ENCODE data around the gene ANO9. TPM values are rescaled to one million over a fixed set of nuclear protein-coding genes. Genes with fewer than 3 reads are reported as not detected.

Gene ANO9
- total and polyA plus RNA-seq, 2 experiments from 2014 or later, result 9.0 to 10.2 TPM

DNA sequence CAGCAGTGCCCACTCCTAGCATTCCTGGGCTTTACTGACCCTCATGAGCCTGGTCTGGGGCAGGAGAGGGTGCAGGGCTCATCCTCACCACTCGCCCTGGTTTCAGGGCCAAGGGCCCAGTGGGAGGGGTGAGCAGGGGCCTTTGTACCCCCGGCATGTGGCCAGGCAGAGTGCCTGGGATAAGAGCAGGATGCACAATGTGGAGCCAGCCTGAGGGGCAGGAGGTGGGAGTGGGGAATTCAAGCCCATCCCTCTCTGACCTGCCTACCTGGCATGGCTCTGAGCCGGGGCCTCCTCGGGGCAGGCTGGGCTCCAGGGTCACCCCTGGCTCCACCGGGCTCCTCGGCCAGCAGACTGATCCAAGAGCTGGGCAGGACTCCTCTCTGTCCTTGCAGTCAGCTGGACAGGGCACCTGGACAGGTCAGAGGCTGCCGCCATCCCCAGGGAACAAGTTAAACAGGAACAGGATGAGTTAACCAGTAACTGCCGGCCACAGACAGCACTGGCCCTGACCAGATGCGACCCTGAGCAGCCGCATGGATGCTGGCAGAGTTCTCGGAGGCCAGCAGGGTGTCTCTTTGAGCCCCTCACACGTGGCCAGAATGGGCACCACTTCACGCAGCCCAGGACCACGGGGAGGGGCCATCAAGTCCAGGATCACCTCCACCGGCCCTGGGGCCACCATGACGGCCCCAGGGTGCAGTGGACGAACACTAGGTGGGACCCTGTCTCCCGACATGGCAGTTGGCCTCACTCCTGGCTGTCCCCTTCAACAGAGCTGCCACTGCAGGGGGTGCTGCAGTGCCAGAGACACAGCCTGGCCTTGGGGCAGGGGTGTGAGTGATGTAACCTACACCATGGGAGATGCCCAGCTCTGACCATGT lies 32.0 kb downstream of the ANO9 start:
- no peaks in the 10 kb centered on the region for H3K27me3 ChIP-seq (ENCODE audit: insufficient read depth)
- H3K27ac ChIP-seq (ENCODE audit: low read depth), result no peak overlapping the region
- no peak overlapping the region for H2AFZ ChIP-seq
- H3K4me2 ChIP-seq, result no peak overlapping the region
- H3K9me2 ChIP-seq (ENCODE audit: insufficient read depth), result no peaks in the 10 kb centered on the region
- Mint-ChIP-seq H3K27ac (no peak overlapping the region), H3K36me3 (ENCODE audit: low read depth) (no peaks in the 10 kb centered on the region; the same call in 2 of the 3 replicates), H3K4me3 (no peak overlapping the region), H3K9me3 (peaks cover 2% of the 10 kb centered on the region; the same call in 2 of the 3 replicates), H3K4me1 (peaks cover 7% of the 10 kb centered on the region), H3K27me3 (ENCODE audit: insufficient read depth, low read depth, poor library complexity) (peaks cover 7% of the 10 kb centered on the region)
- no peak overlapping the region for H3K4me3 ChIP-seq
- no peak for ATAC-seq
- DNase-seq (ENCODE audit: low spot score), result no peak
- H4K20me1 ChIP-seq (replicated peaks; ENCODE audit: insufficient read depth), result no peaks in the 10 kb centered on the region; the same call in 1 of the 2 replicates
- no peaks in the 10 kb centered on the region; the same call in 1 of the 2 replicates for H3K4me1 ChIP-seq (ENCODE audit: insufficient read depth)
- H3K36me3 ChIP-seq (ENCODE audit: insufficient read depth), result no peaks in the 10 kb centered on the region
- H3F3A ChIP-seq (replicated peaks; ENCODE audit: low read depth), result no peaks in the 10 kb centered on the region
- no peak for TF ChIP-seq JUNB (IDR thresholded peaks at IDR 0.05; ENCODE audit: unreplicated experiment)
- TF ChIP-seq CREB1 (CRISPR knock-in tag; IDR thresholded peaks at IDR 0.05; ENCODE audit: low read depth), result no peak
- H3K79me2 ChIP-seq (replicated peaks; ENCODE audit: insufficient read depth), result peaks cover 5% of the 10 kb centered on the region; the same call in 1 of the 2 replicates

DNA sequence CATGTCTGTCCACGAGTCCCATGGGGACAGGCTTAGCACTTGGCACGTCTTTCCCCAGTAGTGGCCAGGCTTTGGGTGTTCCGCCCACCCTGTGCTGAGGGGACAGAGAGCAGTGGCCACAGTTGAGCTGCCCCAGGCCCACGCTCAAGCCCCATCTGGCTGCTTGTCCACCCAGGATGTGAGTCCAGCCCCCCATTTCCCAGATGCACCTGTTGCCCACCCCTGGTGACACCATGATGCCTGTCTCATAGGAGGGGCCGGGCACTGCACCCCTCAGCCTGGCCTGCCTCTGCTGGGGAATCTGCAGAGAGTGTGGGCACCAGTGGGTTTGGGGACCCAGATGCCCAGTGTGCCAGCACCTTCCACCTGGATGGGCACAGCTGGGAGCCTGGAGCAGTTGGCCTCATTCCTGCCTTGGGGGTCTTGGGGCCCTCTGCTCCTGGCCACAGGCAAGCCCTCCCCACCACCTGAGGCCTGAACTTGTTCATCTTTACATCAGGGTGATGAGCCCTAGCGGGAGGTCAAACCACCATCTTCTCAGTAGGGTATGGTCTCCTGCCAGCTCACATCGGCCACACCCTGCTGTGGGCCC lies 32.7 kb downstream of the ANO9 start:
- Histone ChIP-seq H3K27ac (ENCODE audit: low read depth) (no peak overlapping the region), H3K4me2 (no peak overlapping the region), H3K27me3 (ENCODE audit: insufficient read depth) (no peaks in the 10 kb centered on the region), H3K4me1 (ENCODE audit: insufficient read depth) (no peaks in the 10 kb centered on the region), H3K4me3 (no peak overlapping the region), H4K20me1 (replicated peaks; ENCODE audit: insufficient read depth) (no peaks in the 10 kb centered on the region; the same call in 1 of the 2 replicates), H2AFZ (no peak overlapping the region), H3F3A (replicated peaks; ENCODE audit: low read depth) (no peaks in the 10 kb centered on the region), H3K79me2 (replicated peaks; ENCODE audit: insufficient read depth) (0 out of 2 replicates have a peak, but pooled peaks cover 2% of the 10 kb centered on the region), H3K36me3 (ENCODE audit: insufficient read depth) (no peaks in the 10 kb centered on the region), H3K9me2 (ENCODE audit: insufficient read depth) (no peaks in the 10 kb centered on the region)
- H3K36me3 Mint-ChIP-seq (ENCODE audit: low read depth), result no peaks in the 10 kb centered on the region; the same call in 2 of the 3 replicates
- TF ChIP-seq STAT1 (IDR thresholded peaks at IDR 0.05; ENCODE audit: unreplicated experiment) (no peak), EZH2 (IDR thresholded peaks at IDR 0.05; ENCODE audit: low read depth, unreplicated experiment) (no peak), ZNF331 (CRISPR knock-in tag; IDR thresholded peaks at IDR 0.05; ENCODE audit: low read depth) (no peak), ZNF114 (CRISPR knock-in tag; IDR thresholded peaks at IDR 0.05) (no peak), JUNB (IDR thresholded peaks at IDR 0.05; ENCODE audit: unreplicated experiment) (no peak), EZH2phosphoT487 (IDR thresholded peaks at IDR 0.05; ENCODE audit: unreplicated experiment) (no peak), NANOG (IDR thresholded peaks at IDR 0.05; ENCODE audit: borderline replicate concordance) (no peak)
- peaks cover 4% of the 10 kb centered on the region; the same call in 2 of the 3 replicates for H3K9me3 Mint-ChIP-seq
- no peaks in the 10 kb centered on the region; the same call in 2 of the 3 replicates for H3K4me1 Mint-ChIP-seq
- DNase-seq (ENCODE audit: low spot score) (no peak), ATAC-seq (no peak)
- peaks cover 11% of the 10 kb centered on the region for H3K27me3 Mint-ChIP-seq (ENCODE audit: insufficient read depth, low read depth, poor library complexity)
- H3K27ac Mint-ChIP-seq, result no peak overlapping the region
- no peak overlapping the region for H3K4me3 Mint-ChIP-seq
